ENCODE measurements around the gene CDH4. TPM values are rescaled to one million over a fixed set of nuclear protein-coding genes. Genes with fewer than 3 reads are reported as not detected.

The CDH4 gene
- total and polyA plus RNA-seq, 2 of the 8 experiments (the other 6 are each of a cell fraction or from before 2014, with no cell fraction given), result 4.3 to 7.9 TPM

GRCh38 chr20:61364147-61364546 lies 112.1 kb downstream of the CDH4 start:
- H3K27me3 ChIP-seq (replicated peaks in 1 of 4; ENCODE audit: control insufficient read depth in 3 of 4, extremely low read depth in 1 of 4, insufficient read depth in 3 of 4, low read length in 3 of 4), result peaks cover 0 to 14% (median 5%) of the 10 kb centered on the region in 4 experiments; a peak in 4 of 7 replicates
- no peak overlapping the region for H3K18ac ChIP-seq (ENCODE audit: extremely low read depth, low read length)
- ChIA-PET POLR2A (ENCODE audit: partially characterized antibody) (no interaction called here), CTCF (ENCODE audit: partially characterized antibody) (interaction anchor here (0.6 to 1.1 kb wide), 2 partner anchors 24 to 41 kb away, joined by 3 read pairs; no protein-coding TSS in a partner anchor)
- H2BK20ac ChIP-seq (ENCODE audit: low read length), result no peak overlapping the region
- H3K4me2 ChIP-seq (ENCODE audit: insufficient read depth in 1 of 2, low read depth in 2 of 2, low read length in 2 of 2), result no peak overlapping the region
- no peak overlapping the region for H2BK12ac ChIP-seq (ENCODE audit: low read depth, low read length)
- FAIRE-seq (no peak), DNase-seq (ENCODE audit: low read depth in 1 of 2, low spot score in 2 of 2) (no peak)
- no peak overlapping the region for H2AK5ac ChIP-seq (ENCODE audit: low read depth, low read length)
- no peaks in the 10 kb centered on the region; the same call in 1 of the 2 replicates for H3K23me2 ChIP-seq (ENCODE audit: low read depth, low read length)
- no peaks in the 10 kb centered on the region for H3K4me1 ChIP-seq (replicated peaks in 1 of 4; ENCODE audit: control insufficient read depth in 3 of 4, insufficient read depth in 4 of 4, low read length in 3 of 4)
- H2BK120ac ChIP-seq (replicated peaks; ENCODE audit: low read depth, low read length), result no peak overlapping the region
- H3K9ac ChIP-seq (replicated peaks in 1 of 4; ENCODE audit: extremely low read depth in 1 of 4, low read depth in 3 of 4, low read length in 3 of 4), result no peak overlapping the region
- no peak overlapping the region for H2BK5ac ChIP-seq (ENCODE audit: low read depth, low read length)
- H4K91ac ChIP-seq (replicated peaks; ENCODE audit: insufficient read length, low read length), result no peak overlapping the region
- no peak overlapping the region for H2AFZ ChIP-seq (ENCODE audit: low read length)
- 87% methylated on average over 5 of the region's 5 CpGs; no CpG with 5 or more reads in 1 of the 2 experiments for WGBS, 2 experiments (ENCODE audit: extremely low coverage in 1 of 2, insufficient coverage in 1 of 2, insufficient read length in 1 of 2, insufficient replicate concordance in 2 of 2, low coverage in 1 of 2, low lambda C conversion rate in 2 of 2, missing lambda C conversion rate in 1 of 2)
- H4K20me1 ChIP-seq (replicated peaks in 1 of 2; ENCODE audit: control insufficient read depth in 1 of 2, insufficient read depth in 2 of 2, low read length in 2 of 2), result no peaks in the 10 kb centered on the region
- no peak overlapping the region for H2BK15ac ChIP-seq (ENCODE audit: low read length)
- H3K56ac ChIP-seq (replicated peaks; ENCODE audit: insufficient read length, low read depth, low read length), result no peak overlapping the region
- H3K4me3 ChIP-seq (ENCODE audit: extremely low read depth in 1 of 4, insufficient read depth in 2 of 4, low read depth in 3 of 4, low read length in 4 of 4), result no peak overlapping the region
- TF ChIP-seq SP4 (IDR thresholded peaks at IDR 0.05; ENCODE audit: low read length) (no peak), FOSL1 (IDR thresholded peaks at IDR 0.05; ENCODE audit: insufficient read depth, low read depth, low read length) (no peak), SP1 (IDR thresholded peaks at IDR 0.05; ENCODE audit: low read depth, low read length) (no peak), HDAC2 (IDR thresholded peaks at IDR 0.05; ENCODE audit: borderline replicate concordance in 1 of 2, low read depth in 2 of 2, low read length in 2 of 2) (no peak), GABPA (IDR thresholded peaks at IDR 0.05; ENCODE audit: borderline replicate concordance, insufficient read depth, low read length) (no peak), JUND (IDR thresholded peaks at IDR 0.05; ENCODE audit: low read length) (no peak), KDM5A (IDR thresholded peaks at IDR 0.05; ENCODE audit: low read length) (no peak), JUN (IDR thresholded peaks at IDR 0.05; ENCODE audit: low read depth, low read length) (no peak), SIX5 (IDR thresholded peaks at IDR 0.05; ENCODE audit: low read depth, low read length) (no peak), CREB1 (IDR thresholded peaks at IDR 0.05) (no peak)
- no peaks in the 10 kb centered on the region for H3K36me3 ChIP-seq (ENCODE audit: control insufficient read depth in 2 of 4, insufficient read depth in 4 of 4, low read length in 3 of 4)
- no peak overlapping the region for H3K4ac ChIP-seq (replicated peaks; ENCODE audit: insufficient read length, low read depth, low read length)
- H3K79me1 ChIP-seq (ENCODE audit: low read depth, low read length), result no peaks in the 10 kb centered on the region
- no peak overlapping the region for H3K23ac ChIP-seq (ENCODE audit: insufficient read length)
- H4K8ac ChIP-seq (ENCODE audit: extremely low read depth, insufficient read depth, low read length), result no peak overlapping the region
- no peak overlapping the region for H3K14ac ChIP-seq (ENCODE audit: insufficient read length)
- no peak overlapping the region for H4K5ac ChIP-seq (ENCODE audit: insufficient read length, low read depth, low read length)
- H3K79me2 ChIP-seq (ENCODE audit: control insufficient read depth in 1 of 2, insufficient read depth in 2 of 2, low read length in 2 of 2), result no peaks in the 10 kb centered on the region
- H3K27ac ChIP-seq (ENCODE audit: low read depth, low read length), result no peak overlapping the region
- peaks cover 4 to 7% of the 10 kb centered on the region in 2 experiments; a peak in 2 of 4 replicates for H3K9me3 ChIP-seq (ENCODE audit: insufficient read depth in 2 of 2, low read depth in 1 of 2, low read length in 1 of 2)

Data from H1 (cell line).